ENCODE measurements around the gene MED15. TPM values are rescaled to one million over a fixed set of nuclear protein-coding genes. Genes with fewer than 3 reads are reported as not detected.

The MED15 gene
- total and polyA plus RNA-seq, 7 donors = 25.8 to 86.8 (median 37.5) TPM

GRCh38 chr22:20488946-20489345, 18.5 kb upstream of the MED15 start:
- Histone ChIP-seq H3K27me3 (no peaks in the 10 kb centered on the region), H3K27ac (no peak overlapping the region), H3K9me3 (no peaks in the 10 kb centered on the region), H3K36me3 (peaks cover 0 to 8% (median 0%) of the 10 kb centered on the region in 4 donors), H3K4me3 (no peak overlapping the region), H3K4me1 (peaks cover 0 to 23% (median 11%) of the 10 kb centered on the region in 4 donors)
- intact Hi-C loops (cut with DNase I) = no loop called here
- DNase-seq = no peak
- 92 to 95% methylated on average over 11 of the region's 11 CpGs for WGBS, 2 donors
- TF ChIP-seq POLR2AphosphoS5 (IDR thresholded peaks at IDR 0.05) (no peak), POLR2A (IDR thresholded peaks at IDR 0.05) (no peak), CTCF (IDR thresholded peaks at IDR 0.05) (no peak), EP300 (IDR thresholded peaks at IDR 0.05) (no peak)

- 92 to 95% methylated on average over 6 of the region's 6 CpGs for WGBS, 2 donors
- Histone ChIP-seq H3K9me3 (no peaks in the 10 kb centered on the region), H3K27me3 (no peaks in the 10 kb centered on the region), H3K36me3 (peaks cover 0 to 8% (median 0%) of the 10 kb centered on the region in 4 donors), H3K4me1 (peaks cover 0 to 32% (median 20%) of the 10 kb centered on the region in 4 donors), H3K4me3 (no peak overlapping the region), H3K27ac (no peak overlapping the region)
- TF ChIP-seq CTCF (IDR thresholded peaks at IDR 0.05) (no peak), POLR2AphosphoS5 (IDR thresholded peaks at IDR 0.05) (no peak)
- no peak for DNase-seq
- intact Hi-C loops (cut with DNase I) = loop anchor here (10.0 kb wide), 1 partner anchor 214 kb away; no protein-coding TSS in a partner anchor
Observed at GRCh38 chr22:20490183-20490940, 17.0 kb upstream of the MED15 start.

GRCh38 chr22:20490941-20491307, 16.5 kb upstream of the MED15 start:
- H3K36me3 ChIP-seq = peaks cover 0 to 8% (median 0%) of the 10 kb centered on the region in 4 donors
- no peak overlapping the region for H3K4me3 ChIP-seq
- H3K9me3 ChIP-seq = no peaks in the 10 kb centered on the region
- intact Hi-C loops (cut with DNase I) = loop anchor here (10.0 kb wide), 1 partner anchor 214 kb away; no protein-coding TSS in a partner anchor
- H3K4me1 ChIP-seq = peaks cover 0 to 32% (median 20%) of the 10 kb centered on the region in 4 donors
- DNase-seq = no peak
- no peaks in the 10 kb centered on the region for H3K27me3 ChIP-seq
- H3K27ac ChIP-seq = no peak overlapping the region
- TF ChIP-seq EP300 (IDR thresholded peaks at IDR 0.05) = no peak
- TF ChIP-seq POLR2AphosphoS5 (IDR thresholded peaks at IDR 0.05) = no peak
- no peak for TF ChIP-seq POLR2A (IDR thresholded peaks at IDR 0.05)
- no peak for TF ChIP-seq CTCF (IDR thresholded peaks at IDR 0.05)
- WGBS, 2 donors = 98 to 99% methylated on average over 1 of the region's 1 CpG

GRCh38 chr22:20491346-20491745, 16.1 kb upstream of the MED15 start:
- no peak overlapping the region for H3K27ac ChIP-seq
- no peaks in the 10 kb centered on the region for H3K9me3 ChIP-seq
- TF ChIP-seq POLR2A (IDR thresholded peaks at IDR 0.05) = no peak
- no peak for TF ChIP-seq POLR2AphosphoS5 (IDR thresholded peaks at IDR 0.05)
- TF ChIP-seq CTCF (IDR thresholded peaks at IDR 0.05) = no peak
- no peak for TF ChIP-seq EP300 (IDR thresholded peaks at IDR 0.05)
- intact Hi-C loops (cut with DNase I) = loop anchor here (10.0 kb wide), 1 partner anchor 213 kb away; no protein-coding TSS in a partner anchor
- no peaks in the 10 kb centered on the region for H3K27me3 ChIP-seq
- 94 to 95% methylated on average over 2 of the region's 2 CpGs for WGBS, 2 donors
- H3K4me3 ChIP-seq = no peak overlapping the region
- no peak for DNase-seq
- H3K4me1 ChIP-seq = peaks cover 0 to 32% (median 20%) of the 10 kb centered on the region in 4 donors
- peaks cover 0 to 8% (median 0%) of the 10 kb centered on the region in 4 donors for H3K36me3 ChIP-seq

All from sigmoid colon (tissue), 7 donors.